ENCODE measurements around the gene CSTF3. TPM values are rescaled to one million over a fixed set of nuclear protein-coding genes. Genes with fewer than 3 reads are reported as not detected.
A peak's percentile ranks its signal among the peaks of the same experiment; 100 is the strongest.

Gene CSTF3
- total and polyA plus RNA-seq, 9 of the 15 experiments (the other 6 are each of a cell fraction or from before 2014, with no cell fraction given), result 37.0 to 111 (median 61.0) TPM

GRCh38 chr11:33065445-33066178 lies 95.7 kb downstream of the CSTF3 start:
- peak; percentile 64 to 77 (median 69) for DNase-seq (ENCODE audit: extremely low read depth in 1 of 4, low spot score in 3 of 4)
- no peaks in the 10 kb centered on the region for H3K27me3 ChIP-seq (ENCODE audit: control insufficient read depth in 2 of 2, insufficient read depth in 2 of 2, low read length in 2 of 2)
- no TSS peak for BruUV-seq (replicated peaks)
- H3K4me2 ChIP-seq (ENCODE audit: insufficient read depth, low read length), result no peak overlapping the region
- no peak overlapping the region for H2AFZ ChIP-seq (ENCODE audit: low read depth, low read length)
- ChIA-PET POLR2A (interaction anchor here (0.5 to 1.0 kb wide), 3 partner anchors 20 to 141 kb away, joined by 3 to 5 read pairs (median 4); partner anchors contain the start of gene TCP11L1), CTCF (ENCODE audit: low intra/inter-chr PET ratio) (interaction anchor here (0.8 to 3.9 kb wide), 3 partner anchors 104 to 256 kb away, joined by 3 to 43 read pairs (median 7); no protein-coding TSS in a partner anchor)
- H3K79me2 ChIP-seq (ENCODE audit: control insufficient read depth, insufficient read depth, low read length), result no peaks in the 10 kb centered on the region
- peaks cover 8% of the 10 kb centered on the region; the same call in 1 of the 3 replicates for H3K36me3 ChIP-seq (ENCODE audit: control insufficient read depth, insufficient read depth, low read length)
- no peak overlapping the region for H3K9ac ChIP-seq (ENCODE audit: insufficient read depth in 1 of 2, low read depth in 2 of 2, low read length in 2 of 2)
- no peaks in the 10 kb centered on the region; the same call in 1 of the 2 replicates for H4K20me1 ChIP-seq (replicated peaks; ENCODE audit: control insufficient read depth, insufficient read depth, low read length)
- in situ Hi-C loops (cut with MboI), result no loop called here
- 55% methylated on average over 22 of the region's 22 CpGs for WGBS (ENCODE audit: insufficient coverage, low coverage, missing lambda C conversion rate)
- H3K9me3 ChIP-seq (replicated peaks; ENCODE audit: control insufficient read depth, insufficient read depth, low read depth, low read length), result no peaks in the 10 kb centered on the region
- FAIRE-seq, result peak; percentile 79
- H3K4me3 ChIP-seq, result no peak overlapping the region
- intact Hi-C loops (cut with micrococcal nuclease), result loop anchor here (1.0 to 2.0 kb wide), 3 partner anchors 49 to 256 kb away; no protein-coding TSS in a partner anchor
- H3K27ac ChIP-seq (ENCODE audit: extremely low read depth, low read depth, low read length), result no peak overlapping the region
- peaks cover 4% of the 10 kb centered on the region for H3K9me1 ChIP-seq (ENCODE audit: control insufficient read depth, insufficient read depth, low read length)
- peak; percentile 98 for ATAC-seq
- H3K4me1 ChIP-seq (replicated peaks in 1 of 2; ENCODE audit: control insufficient read depth in 2 of 2, insufficient read depth in 2 of 2, low read length in 2 of 2), result no peaks in the 10 kb centered on the region; a peak in 1 of 5 replicates
- TF ChIP-seq ELF4 (CRISPR knock-in tag; IDR thresholded peaks at IDR 0.05) (no peak), ZNF584 (CRISPR knock-in tag; IDR thresholded peaks at IDR 0.05; ENCODE audit: low read depth) (no peak), NR3C1 (CRISPR knock-in tag; IDR thresholded peaks at IDR 0.05) (no peak), CC2D1A (IDR thresholded peaks at IDR 0.05) (peak; percentile 42; the same call in 1 of the 2 replicates), DEAF1 (CRISPR knock-in tag; IDR thresholded peaks at IDR 0.05) (peak; percentile 67), HEY1 (CRISPR knock-in tag; IDR thresholded peaks at IDR 0.05; ENCODE audit: borderline replicate concordance) (no peak), FOSL1 (tag; conservative IDR thresholded peaks at IDR 0.05) (no peak), NFIC (IDR thresholded peaks at IDR 0.05) (no peak), CCNT2 (IDR thresholded peaks at IDR 0.05; ENCODE audit: borderline replicate concordance, extremely low read depth, insufficient read length, low read depth, low read length) (no peak), HDAC1 (IDR thresholded peaks at IDR 0.05) (no peak), RBFOX2 (IDR thresholded peaks at IDR 0.05; ENCODE audit: low read depth, low read length) (no peak), ATF3 (IDR thresholded peaks at IDR 0.05) (no peak), ATF3 (CRISPR knock-in tag; conservative IDR thresholded peaks at IDR 0.05) (no peak), MEIS2 (IDR thresholded peaks at IDR 0.05; ENCODE audit: partially characterized antibody) (no peak)
- TF ChIP-seq, protein P1, sequence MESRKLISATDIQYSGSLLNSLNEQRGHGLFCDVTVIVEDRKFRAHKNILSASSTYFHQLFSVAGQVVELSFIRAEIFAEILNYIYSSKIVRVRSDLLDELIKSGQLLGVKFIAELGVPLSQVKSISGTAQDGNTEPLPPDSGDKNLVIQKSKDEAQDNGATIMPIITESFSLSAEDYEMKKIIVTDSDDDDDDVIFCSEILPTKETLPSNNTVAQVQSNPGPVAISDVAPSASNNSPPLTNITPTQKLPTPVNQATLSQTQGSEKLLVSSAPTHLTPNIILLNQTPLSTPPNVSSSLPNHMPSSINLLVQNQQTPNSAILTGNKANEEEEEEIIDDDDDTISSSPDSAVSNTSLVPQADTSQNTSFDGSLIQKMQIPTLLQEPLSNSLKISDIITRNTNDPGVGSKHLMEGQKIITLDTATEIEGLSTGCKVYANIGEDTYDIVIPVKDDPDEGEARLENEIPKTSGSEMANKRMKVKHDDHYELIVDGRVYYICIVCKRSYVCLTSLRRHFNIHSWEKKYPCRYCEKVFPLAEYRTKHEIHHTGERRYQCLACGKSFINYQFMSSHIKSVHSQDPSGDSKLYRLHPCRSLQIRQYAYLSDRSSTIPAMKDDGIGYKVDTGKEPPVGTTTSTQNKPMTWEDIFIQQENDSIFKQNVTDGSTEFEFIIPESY (CRISPR knock-in tag; IDR thresholded peaks at IDR 0.05), result peak; percentile 80
- TF ChIP-seq, protein P2, sequence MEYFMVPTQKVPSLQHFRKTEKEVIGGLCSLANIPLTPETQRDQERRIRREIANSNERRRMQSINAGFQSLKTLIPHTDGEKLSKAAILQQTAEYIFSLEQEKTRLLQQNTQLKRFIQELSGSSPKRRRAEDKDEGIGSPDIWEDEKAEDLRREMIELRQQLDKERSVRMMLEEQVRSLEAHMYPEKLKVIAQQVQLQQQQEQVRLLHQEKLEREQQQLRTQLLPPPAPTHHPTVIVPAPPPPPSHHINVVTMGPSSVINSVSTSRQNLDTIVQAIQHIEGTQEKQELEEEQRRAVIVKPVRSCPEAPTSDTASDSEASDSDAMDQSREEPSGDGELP (CRISPR knock-in tag; IDR thresholded peaks at IDR 0.05; ENCODE audit: borderline replicate concordance), result peak; percentile 21; the same call in 1 of the 2 replicates
